Mucosa of stomach (tissue), 1 donor: ENCODE data around the gene RFTN2.
A peak's percentile ranks its signal among the peaks of the same experiment; 100 is the strongest.
"Not testable (repeated sequence)": the region's sequence is repeated elsewhere in the genome, so short reads cannot be mapped to it uniquely, and the experiment has no call there.

Experiments used
- H3K27me3 ChIP-seq: one replicate; pipeline ENCODE4 v1.7.0; 2013; ENCODE audit warnings: mild to moderate bottlenecking, low read length; ENCODE audit not compliant: control insufficient read depth, insufficient read depth
- H3K36me3 ChIP-seq: one replicate; pipeline ENCODE4 v1.7.0; 2013; ENCODE audit warnings: low read length; ENCODE audit not compliant: control insufficient read depth, insufficient read depth
- H3K4me1 ChIP-seq: one replicate; pipeline ENCODE4 v1.7.0; 2013; ENCODE audit warnings: mild to moderate bottlenecking, low read length; ENCODE audit not compliant: control insufficient read depth, insufficient read depth
- H3K4me3 ChIP-seq: one replicate; pipeline ENCODE4 v1.7.0; 2013; ENCODE audit warnings: low read length
- H3K9ac ChIP-seq: one replicate; pipeline ENCODE4 v1.7.0; 2013; ENCODE audit warnings: mild to moderate bottlenecking, low read length, moderate library complexity
- H3K9me3 ChIP-seq: one replicate; pipeline ENCODE4 v1.7.0; 2013; ENCODE audit warnings: mild to moderate bottlenecking, low read length, moderate library complexity; ENCODE audit not compliant: control insufficient read depth
- donor health status: Pancreatic carcinoma.

RFTN2 gene

GRCh38 chr2:197675246-197675645 is at the start of gene RFTN2:
TSS of gene RFTN2 (minus strand) at chr2:197675587. CDS start at chr2:197675458, 129 bp downstream.
- Histone ChIP-seq H3K9me3 (no peaks in the 10 kb centered on the region), H3K4me3 (no peak within 1 kb of the TSS), H3K9ac (peak within 1 kb of the TSS; percentile 23), H3K27me3 (no peaks in the 10 kb centered on the region), H3K36me3 (no peaks in the 10 kb centered on the region), H3K4me1 (peaks cover 5% of the 10 kb centered on the region)

- H3K27me3 ChIP-seq: no peaks in the 10 kb centered on the region
- no peaks in the 10 kb centered on the region for H3K9me3 ChIP-seq
- H3K4me1 ChIP-seq: no peaks in the 10 kb centered on the region
- no peak overlapping the region for H3K4me3 ChIP-seq
- H3K9ac ChIP-seq: no peak overlapping the region
- H3K36me3 ChIP-seq: no peaks in the 10 kb centered on the region
Measured at GRCh38 chr2:197717863-197718262, 42.5 kb upstream of the RFTN2 start.

GRCh38 chr2:197713271-197713670 is 37.9 kb upstream of the RFTN2 start:
- H3K9me3 ChIP-seq: no peaks in the 10 kb centered on the region
- H3K4me1 ChIP-seq: no peaks in the 10 kb centered on the region
- no peak overlapping the region for H3K9ac ChIP-seq
- H3K36me3 ChIP-seq: no peaks in the 10 kb centered on the region
- H3K27me3 ChIP-seq: no peaks in the 10 kb centered on the region
- no peak overlapping the region for H3K4me3 ChIP-seq

- H3K36me3 ChIP-seq: no peaks in the 10 kb centered on the region
- H3K4me3 ChIP-seq: no peak overlapping the region
- no peaks in the 10 kb centered on the region for H3K9me3 ChIP-seq
- H3K4me1 ChIP-seq: peaks cover 12% of the 10 kb centered on the region
- H3K27me3 ChIP-seq: no peaks in the 10 kb centered on the region
- H3K9ac ChIP-seq: no peak overlapping the region
Measured at GRCh38 chr2:197711578-197711977, 36.2 kb upstream of the RFTN2 start.

GRCh38 chr2:197710424-197711042 is 35.1 kb upstream of the RFTN2 start:
- H3K27me3 ChIP-seq: no peaks in the 10 kb centered on the region
- H3K4me3 ChIP-seq: no peak overlapping the region
- no peaks in the 10 kb centered on the region for H3K9me3 ChIP-seq
- H3K9ac ChIP-seq: no peak overlapping the region
- peaks cover 19% of the 10 kb centered on the region for H3K4me1 ChIP-seq
- H3K36me3 ChIP-seq: no peaks in the 10 kb centered on the region

GRCh38 chr2:197709140-197709539 is 33.8 kb upstream of the RFTN2 start:
- not testable (repeated sequence) for H3K9ac ChIP-seq
- peaks cover 19% of the 10 kb centered on the region for H3K4me1 ChIP-seq

GRCh38 chr2:197708331-197708730 is 32.9 kb upstream of the RFTN2 start:
- Histone ChIP-seq H3K4me3 (no peak overlapping the region), H3K9me3 (no peaks in the 10 kb centered on the region), H3K4me1 (peaks cover 19% of the 10 kb centered on the region), H3K27me3 (no peaks in the 10 kb centered on the region), H3K36me3 (no peaks in the 10 kb centered on the region), H3K9ac (no peak overlapping the region)

More at GRCh38 chr2:197709140-197709539, 33.8 kb upstream of the RFTN2 start:
- not testable (repeated sequence) for H3K4me3 ChIP-seq, H3K9me3 ChIP-seq, H3K36me3 ChIP-seq, H3K27me3 ChIP-seq

GRCh38 chr2:197707316-197708213 is 32.2 kb upstream of the RFTN2 start:
- Histone ChIP-seq H3K9ac (peak overlapping the region; percentile 29), H3K4me1 (peaks cover 19% of the 10 kb centered on the region), H3K4me3 (no peak overlapping the region), H3K36me3 (no peaks in the 10 kb centered on the region), H3K9me3 (no peaks in the 10 kb centered on the region), H3K27me3 (no peaks in the 10 kb centered on the region)

- peak overlapping the region; percentile 29 for H3K9ac ChIP-seq
Measured at GRCh38 chr2:197706839-197707207, 31.4 kb upstream of the RFTN2 start.

GRCh38 chr2:197705912-197706838 is 30.8 kb upstream of the RFTN2 start:
- no peaks in the 10 kb centered on the region for H3K27me3 ChIP-seq
- no peaks in the 10 kb centered on the region for H3K9me3 ChIP-seq
- H3K9ac ChIP-seq: peak overlapping the region; percentile 66
- peaks cover 19% of the 10 kb centered on the region for H3K4me1 ChIP-seq
- peak overlapping the region; percentile 89 for H3K4me3 ChIP-seq
- H3K36me3 ChIP-seq: no peaks in the 10 kb centered on the region

More at GRCh38 chr2:197706839-197707207, 31.4 kb upstream of the RFTN2 start:
- Histone ChIP-seq H3K36me3 (no peaks in the 10 kb centered on the region), H3K4me1 (peaks cover 19% of the 10 kb centered on the region), H3K4me3 (no peak overlapping the region), H3K27me3 (no peaks in the 10 kb centered on the region), H3K9me3 (no peaks in the 10 kb centered on the region)

GRCh38 chr2:197705121-197705911 is 29.9 kb upstream of the RFTN2 start, which contains the start of gene MARS2:
TSS of gene MARS2 (plus strand) at chr2:197705369. CDS start at chr2:197705406, 37 bp downstream.
- no peaks in the 10 kb centered on the region for H3K9me3 ChIP-seq
- peak within 1 kb of the TSS; percentile 85 for H3K9ac ChIP-seq
- no peaks in the 10 kb centered on the region for H3K36me3 ChIP-seq
- H3K27me3 ChIP-seq: no peaks in the 10 kb centered on the region
- H3K4me1 ChIP-seq: peaks cover 19% of the 10 kb centered on the region
- peak within 1 kb of the TSS; percentile 89 for H3K4me3 ChIP-seq
